SKM-1 (cell line): ENCODE results near the gene NAT9.

ENCODE experiments used
- DNase-seq: peaks from one replicate; lab custom pipeline; 2025; ENCODE audit not compliant: unreplicated experiment; lab: John Stamatoyannopoulos, UW

The NAT9 gene

GRCh38 chr17:74780443-74781238 is 4.5 kb upstream of the NAT9 start:
- no peak for DNase-seq

DNA sequence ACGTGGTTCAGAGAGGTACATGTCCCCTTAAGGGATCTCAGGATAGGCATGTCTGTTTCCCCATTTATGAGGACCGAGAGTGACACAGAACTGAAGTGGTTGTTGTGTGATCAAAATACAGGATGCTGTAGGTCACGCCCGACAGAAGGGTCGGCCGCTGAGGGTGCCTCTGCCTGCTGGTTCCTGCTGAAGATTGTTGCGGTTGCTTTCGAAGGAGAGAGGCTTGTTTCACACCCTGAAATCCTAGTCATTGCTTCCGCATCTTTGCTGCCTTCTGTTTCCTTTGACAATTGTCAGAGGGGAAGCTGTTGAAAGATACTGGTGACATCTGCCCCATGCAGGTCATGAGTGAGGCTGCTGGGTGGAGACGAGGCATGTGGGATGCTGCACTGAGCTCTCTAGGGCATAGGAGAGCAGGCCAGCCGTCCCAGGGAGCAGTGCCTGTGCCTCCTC is 3.8 kb upstream of the NAT9 start:
- peak; percentile 98 for DNase-seq

DNA sequence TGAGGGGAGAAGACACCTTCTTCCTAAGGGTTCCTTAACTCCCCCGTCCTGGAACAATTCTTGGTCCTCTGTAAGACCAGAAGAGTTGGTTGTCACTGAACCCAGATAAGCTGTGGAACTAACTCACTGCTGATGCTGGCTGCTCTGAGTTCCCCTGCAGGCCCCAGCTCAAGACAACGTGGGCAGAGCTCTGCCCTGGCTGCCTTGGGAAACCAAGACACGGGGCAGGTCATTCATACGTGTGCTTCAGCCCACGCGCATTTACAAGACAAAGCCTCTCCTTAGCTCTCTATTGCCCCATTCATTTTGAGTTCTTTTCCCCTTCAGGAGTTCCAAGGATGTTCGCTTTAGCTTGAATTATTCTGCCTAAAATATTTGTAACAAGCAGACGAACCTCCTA is 3.4 kb upstream of the NAT9 start:
- no peak for DNase-seq

GRCh38 chr17:74778960-74779359 is 2.8 kb upstream of the NAT9 start:
- peak; percentile 39 for DNase-seq

DNA sequence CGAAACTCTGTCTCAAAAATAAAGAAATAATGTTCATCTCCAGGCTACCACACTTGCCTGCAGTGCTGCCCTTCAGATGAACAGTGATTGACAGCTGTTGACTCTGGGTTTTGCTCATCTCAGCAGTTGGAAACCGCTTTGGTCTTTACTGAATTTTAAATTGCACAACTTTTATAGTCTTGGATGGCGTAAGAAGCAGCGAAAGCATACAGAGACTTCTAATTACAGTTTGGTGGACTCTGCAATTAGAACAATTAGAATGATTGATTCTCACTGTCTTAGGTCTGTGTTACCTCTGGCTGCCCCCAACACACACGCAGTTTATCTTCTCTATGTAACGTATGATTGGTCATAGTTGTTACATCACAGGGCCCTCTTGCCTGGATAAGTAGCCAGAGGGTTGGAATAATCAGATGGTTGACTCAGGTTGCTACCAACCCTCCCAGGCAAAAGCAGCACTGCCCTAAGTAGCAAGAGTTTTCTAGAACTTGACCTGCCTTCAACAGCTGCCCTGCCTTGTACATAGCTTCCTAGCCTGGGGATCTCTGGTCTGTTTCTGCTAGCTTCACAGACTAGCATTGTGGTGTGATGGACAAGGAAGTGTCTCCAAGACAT is 1.9 kb upstream of the NAT9 start:
- no peak for DNase-seq

DNA sequence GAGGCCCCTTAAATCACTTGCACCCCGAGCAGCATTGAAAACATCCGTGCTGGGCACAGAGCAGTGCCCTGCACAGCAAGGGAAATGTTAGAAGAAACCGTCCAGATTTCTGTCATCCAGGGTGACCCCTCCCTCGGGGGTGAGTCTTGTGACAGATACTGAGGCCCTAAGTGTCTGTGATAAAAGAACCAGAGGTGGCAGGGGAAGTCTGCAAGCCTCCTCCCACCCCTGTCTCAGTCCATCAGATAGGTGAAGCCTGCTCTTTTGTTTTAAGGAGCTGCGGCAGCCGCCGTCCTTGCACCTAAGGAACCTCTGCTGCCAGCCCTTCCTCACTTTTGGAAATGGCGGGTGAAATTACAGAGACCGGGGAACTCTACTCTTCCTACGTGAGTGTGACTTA is 845 bp upstream of the NAT9 start:
- DNase-seq, result no peak

- DNase-seq, result no peak
Measured at GRCh38 chr17:74775409-74776043, 619 bp downstream of the NAT9 start.

DNA sequence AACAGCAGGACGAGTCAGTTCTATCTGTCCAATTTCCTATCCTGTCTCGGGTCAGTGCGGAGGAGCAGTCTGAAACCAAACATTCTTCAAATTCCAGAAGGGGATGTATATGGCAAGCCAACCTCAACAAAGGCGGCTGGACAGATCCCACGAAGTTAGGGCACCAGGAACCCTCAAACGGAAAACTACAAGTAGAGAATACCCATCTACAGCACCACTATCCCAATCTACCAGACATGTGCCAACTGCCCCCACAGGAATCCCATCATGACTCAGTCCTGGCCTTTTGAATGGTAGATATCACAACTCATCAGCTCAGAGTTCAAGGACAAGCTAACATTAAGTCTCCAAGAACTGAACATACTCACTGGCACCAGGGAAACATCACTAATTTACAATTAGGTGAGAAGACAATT is 2.3 kb downstream of the NAT9 start:
- no peak for DNase-seq

DNA sequence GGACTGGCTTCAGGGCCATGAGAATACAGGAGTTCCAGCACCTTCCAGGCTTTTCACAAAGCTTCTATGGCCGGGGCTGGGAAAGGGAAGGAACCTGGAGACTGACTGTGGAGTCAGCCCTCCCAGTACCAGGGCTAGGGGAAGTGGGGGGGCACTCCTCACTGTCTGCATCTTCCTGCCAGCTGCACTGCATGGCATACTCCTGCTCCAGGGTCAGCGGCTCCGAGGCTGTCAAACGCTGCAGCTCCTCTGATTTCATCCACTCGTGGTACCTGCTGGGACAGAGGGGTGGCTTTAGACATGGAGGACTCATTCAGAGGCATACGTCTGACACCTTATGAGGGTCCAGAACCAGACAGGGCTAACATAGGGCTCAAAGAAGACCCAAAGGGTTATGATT is 2.7 kb downstream of the NAT9 start:
- DNase-seq, result no peak

GRCh38 chr17:74772053-74772452 is 4.1 kb downstream of the NAT9 start:
- no peak for DNase-seq

- no peak for DNase-seq
Measured at GRCh38 chr17:74771319-74771914, 4.7 kb downstream of the NAT9 start.

GRCh38 chr17:74770498-74771318 is 5.4 kb downstream of the NAT9 start:
- peak; percentile 29 for DNase-seq

GRCh38 chr17:74769856-74770497 is 6.2 kb downstream of the NAT9 start:
- no peak for DNase-seq

DNA sequence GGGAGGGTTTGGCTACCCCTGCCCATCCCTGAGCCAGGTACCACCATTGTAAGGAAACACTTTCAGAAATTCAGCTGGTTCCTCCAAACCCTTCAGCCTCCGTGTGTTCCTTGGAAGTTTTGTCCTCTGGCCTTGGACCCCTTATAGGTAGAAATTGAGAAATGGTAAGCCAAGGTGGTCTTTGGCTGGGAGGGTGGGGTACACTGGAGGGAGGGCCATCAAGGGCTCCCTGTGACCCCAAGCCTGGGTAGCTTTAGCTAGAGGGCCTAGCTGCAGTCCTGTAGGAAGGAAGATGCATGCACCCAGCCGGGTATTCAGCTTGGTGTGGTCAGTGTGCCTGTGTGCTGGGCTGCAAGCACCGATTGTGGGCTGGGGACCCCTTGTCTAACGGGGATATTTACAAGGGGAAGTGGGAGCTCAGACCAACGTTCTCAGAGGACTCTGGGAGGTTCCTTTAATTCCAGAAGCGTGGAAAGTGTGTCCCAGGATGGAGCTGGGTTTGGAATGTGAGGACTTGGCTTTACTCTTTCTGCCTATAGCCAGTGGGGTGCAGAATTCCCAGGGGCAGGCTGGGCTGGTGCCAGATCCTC is 6.8 kb downstream of the NAT9 start:
- DNase-seq, result no peak

DNA sequence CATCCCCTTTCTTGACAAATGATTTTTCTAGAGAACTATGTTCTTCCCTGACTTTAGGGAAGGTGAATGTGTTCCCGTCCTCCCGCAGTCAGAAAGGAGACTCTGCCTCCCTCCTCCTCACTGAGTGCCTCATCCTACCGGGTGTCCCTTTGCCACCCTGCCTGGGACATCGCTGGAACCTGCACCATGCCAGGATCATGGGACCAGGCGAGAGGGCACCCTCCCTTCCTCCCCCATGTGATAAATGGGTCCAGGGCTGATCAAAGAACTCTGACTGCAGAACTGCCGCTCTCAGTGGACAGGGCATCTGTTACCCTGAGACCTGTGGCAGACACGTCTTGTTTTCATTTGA is 7.4 kb downstream of the NAT9 start:
- DNase-seq, result no peak

DNA sequence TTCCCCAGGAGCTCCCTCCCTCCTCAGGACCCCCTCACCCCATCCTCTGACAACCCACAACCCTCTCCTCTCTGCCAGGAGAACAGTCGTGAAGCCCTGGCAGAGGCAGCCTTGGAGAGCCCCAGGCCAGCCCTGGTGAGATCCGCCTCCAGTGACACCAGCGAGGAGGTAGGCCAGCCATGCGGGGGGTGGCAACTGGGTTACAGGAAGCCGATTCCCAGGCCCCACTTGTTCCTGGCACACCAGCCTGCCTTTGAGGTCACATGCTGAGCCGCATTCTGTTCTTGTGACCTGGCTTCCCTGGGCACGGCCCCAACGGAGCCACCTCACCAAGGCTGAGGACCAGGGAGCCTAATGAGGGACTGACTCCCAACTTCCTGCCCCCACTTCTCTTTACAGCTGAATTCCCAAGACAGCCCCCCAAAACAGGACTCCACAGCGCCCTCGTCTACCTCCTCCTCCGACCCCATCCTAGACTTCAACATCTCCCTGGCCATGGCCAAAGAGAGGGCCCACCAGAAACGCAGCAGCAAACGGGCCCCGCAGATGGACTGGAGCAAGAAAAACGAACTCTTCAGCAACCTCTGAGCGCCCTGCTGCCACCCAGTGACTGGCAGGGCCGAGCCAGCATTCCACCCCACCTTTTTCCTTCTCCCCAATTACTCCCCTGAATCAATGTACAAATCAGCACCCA is 7.9 kb downstream of the NAT9 start:
- DNase-seq, result no peak

DNA sequence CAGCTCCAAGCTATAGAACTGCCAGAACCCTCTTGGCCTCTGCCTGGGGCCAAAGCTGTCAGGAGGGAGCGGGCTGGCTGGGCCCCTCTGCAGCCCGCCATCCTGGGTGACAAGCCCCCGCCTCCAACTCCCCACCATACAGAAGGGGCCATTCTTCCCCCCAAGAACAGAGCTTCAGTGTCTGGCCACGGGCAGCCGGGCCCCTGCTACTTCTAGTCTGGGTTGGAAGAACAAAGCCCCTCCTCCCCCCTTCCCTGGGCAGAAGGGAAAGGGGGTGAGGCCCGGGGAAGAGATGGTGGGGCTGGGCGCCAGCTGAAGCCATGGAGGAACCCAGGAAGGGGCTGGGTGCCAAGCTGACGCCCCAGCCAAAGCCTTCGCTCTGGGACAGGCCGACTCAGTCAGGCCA is 9.0 kb downstream of the NAT9 start:
- DNase-seq, result no peak

DNA sequence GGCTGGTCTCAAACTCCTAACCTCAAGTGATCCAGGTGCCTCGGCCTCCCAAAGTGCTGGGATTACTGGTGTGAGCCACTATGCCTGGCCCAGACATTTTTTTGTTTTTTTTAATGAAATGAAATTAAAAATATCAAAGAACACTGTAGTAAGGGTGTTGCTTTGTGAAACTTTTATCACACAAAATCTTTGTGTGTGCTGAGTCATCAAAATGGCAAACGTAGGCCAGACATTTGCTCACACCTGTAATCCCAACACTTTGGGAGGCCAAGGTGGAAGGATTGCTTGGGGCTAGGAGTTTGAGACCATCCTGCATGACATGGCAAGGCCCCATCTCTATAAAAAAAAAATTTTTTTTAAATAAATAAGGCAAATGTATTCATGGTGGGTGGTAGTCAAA is 9.7 kb downstream of the NAT9 start:
- no peak for DNase-seq

DNA sequence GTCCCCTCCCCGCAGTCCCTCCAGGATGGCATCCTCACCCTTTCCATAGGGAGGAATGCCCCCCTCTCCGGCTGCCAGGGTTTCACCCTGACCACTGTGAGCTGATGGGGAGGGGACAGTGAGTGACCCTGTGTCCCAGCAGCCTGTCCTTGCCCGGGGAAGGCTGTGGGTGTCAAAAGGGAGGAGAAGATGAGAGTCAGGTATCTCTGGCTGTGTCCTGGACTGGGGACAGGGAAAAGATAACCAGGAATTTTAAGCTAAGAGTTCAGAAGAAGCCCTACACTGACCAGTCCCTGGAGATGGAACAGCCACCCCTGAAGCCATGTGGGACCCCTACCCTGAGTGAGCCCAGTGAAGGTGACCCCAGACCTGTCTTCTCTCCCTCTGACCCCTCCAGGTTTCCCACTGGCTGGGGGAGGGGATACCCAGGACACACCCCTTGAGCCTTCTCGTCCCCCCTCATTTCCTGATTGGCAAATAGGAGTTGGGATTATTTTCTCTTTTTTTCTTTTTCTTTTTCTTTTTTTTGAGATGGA is 11.3 kb downstream of the NAT9 start:
- DNase-seq, result no peak
